GM12865 (cell line): ENCODE data around the gene CCDC126.

Source experiments
- DNase-seq: peaks from one replicate; pipeline ENCODE4 v3.0.0; 2010; ENCODE audit warnings: low read depth
- H3K4me3 ChIP-seq: 2 replicates; pipeline ENCODE4 v1.5.1; 2011; ENCODE audit warnings: mild to moderate bottlenecking, low read depth, low read length, control low read depth
- TF ChIP-seq, protein P1 (sequence below): IDR thresholded peaks from 2 replicates; pipeline ENCODE4 v1.5.1; 2011; ENCODE audit warnings: low read length, control low read depth, low read depth, inconsistent platforms; ENCODE audit not compliant: insufficient read depth; ENCODE audit errors: missing control alignments

The CCDC126 gene

DNA sequence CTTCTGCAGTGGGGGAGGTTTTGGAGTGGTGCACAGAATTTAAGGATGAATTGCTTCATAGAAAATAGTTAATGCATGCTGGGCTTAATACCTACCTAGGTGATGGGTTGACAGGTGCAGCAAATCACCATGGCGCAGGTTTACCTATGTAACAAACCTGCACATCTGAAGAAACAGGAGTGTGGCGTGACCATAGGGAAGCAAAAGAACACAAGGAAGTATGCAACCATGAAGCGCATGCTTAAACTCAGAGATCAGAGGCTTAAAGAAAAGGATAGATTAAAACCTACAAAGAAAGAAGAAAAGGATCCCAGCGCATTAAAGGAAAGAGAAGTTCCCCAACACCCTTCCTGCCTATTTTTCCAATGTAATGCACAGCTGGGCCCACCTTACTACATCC, 22.0 kb downstream of the CCDC126 start:
- no peak for DNase-seq

DNA sequence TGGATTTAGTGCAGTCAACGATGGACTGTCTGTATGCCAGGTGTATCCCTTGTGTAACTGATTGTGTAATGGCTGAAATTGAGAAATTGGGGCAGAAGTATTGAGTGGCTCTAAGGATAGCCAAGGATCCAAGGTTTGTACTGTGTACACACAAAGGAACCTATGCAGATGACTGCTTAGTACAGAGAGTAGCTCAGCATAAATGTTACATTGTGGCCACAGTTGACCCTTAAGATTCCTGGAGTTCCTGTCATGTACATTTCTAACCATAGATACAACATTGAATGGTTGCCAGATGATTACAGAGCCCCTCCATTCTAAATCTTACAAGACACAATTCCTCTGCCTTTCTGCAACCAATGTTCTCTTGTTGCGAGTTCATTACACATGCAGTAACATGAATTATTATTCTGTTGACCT, 25.3 kb downstream of the CCDC126 start:
- TF ChIP-seq, protein P1, sequence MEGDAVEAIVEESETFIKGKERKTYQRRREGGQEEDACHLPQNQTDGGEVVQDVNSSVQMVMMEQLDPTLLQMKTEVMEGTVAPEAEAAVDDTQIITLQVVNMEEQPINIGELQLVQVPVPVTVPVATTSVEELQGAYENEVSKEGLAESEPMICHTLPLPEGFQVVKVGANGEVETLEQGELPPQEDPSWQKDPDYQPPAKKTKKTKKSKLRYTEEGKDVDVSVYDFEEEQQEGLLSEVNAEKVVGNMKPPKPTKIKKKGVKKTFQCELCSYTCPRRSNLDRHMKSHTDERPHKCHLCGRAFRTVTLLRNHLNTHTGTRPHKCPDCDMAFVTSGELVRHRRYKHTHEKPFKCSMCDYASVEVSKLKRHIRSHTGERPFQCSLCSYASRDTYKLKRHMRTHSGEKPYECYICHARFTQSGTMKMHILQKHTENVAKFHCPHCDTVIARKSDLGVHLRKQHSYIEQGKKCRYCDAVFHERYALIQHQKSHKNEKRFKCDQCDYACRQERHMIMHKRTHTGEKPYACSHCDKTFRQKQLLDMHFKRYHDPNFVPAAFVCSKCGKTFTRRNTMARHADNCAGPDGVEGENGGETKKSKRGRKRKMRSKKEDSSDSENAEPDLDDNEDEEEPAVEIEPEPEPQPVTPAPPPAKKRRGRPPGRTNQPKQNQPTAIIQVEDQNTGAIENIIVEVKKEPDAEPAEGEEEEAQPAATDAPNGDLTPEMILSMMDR: no peak
- no peak overlapping the region for H3K4me3 ChIP-seq
- no peak for DNase-seq

More for the DNA sequence above, 22.0 kb downstream of the CCDC126 start:
- no peak overlapping the region for H3K4me3 ChIP-seq
- TF ChIP-seq, protein P1: no peak

DNA sequence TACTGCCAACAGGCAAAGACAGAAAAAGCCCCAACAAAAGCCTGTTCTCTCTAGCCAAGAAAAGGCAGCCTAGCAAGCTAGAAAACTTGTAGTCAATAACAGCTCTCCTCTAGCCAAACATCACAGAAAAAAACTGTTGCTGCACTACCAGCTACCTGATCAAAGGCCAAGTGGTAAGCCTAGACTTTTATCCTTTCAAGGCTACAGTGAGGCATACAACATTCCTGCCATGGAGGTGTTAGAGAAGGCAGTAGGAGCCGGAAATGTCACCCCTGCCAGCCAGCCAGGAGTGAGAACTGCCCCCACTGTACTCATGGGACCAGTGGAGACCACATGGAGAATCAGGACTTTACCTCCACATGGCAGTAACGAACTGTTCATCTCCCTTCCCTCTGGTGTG, 31.2 kb downstream of the CCDC126 start:
- TF ChIP-seq, protein P1: no peak
- no peak overlapping the region for H3K4me3 ChIP-seq
- no peak for DNase-seq

DNA sequence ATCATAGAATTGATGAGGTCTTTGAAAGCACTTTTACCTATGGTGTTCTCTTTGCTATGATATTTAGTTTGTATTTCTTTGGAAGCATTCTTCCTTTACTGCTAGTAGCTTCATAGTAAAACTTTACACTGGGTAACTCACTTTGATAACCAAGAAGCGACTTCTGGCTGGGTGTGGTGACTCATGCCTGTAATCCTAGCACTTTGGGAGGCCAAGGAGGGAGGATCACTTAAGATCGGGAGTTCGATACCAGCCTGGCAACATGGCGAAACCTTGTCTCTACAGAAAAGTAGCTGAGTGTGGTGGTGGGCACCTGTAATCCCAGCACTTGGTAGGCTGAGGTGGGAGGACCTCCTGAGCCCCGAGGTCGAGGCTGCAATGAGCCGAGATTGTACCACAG, 36.2 kb downstream of the CCDC126 start:
- TF ChIP-seq, protein P1: no peak
- no peak for DNase-seq
- H3K4me3 ChIP-seq: no peak overlapping the region

DNA sequence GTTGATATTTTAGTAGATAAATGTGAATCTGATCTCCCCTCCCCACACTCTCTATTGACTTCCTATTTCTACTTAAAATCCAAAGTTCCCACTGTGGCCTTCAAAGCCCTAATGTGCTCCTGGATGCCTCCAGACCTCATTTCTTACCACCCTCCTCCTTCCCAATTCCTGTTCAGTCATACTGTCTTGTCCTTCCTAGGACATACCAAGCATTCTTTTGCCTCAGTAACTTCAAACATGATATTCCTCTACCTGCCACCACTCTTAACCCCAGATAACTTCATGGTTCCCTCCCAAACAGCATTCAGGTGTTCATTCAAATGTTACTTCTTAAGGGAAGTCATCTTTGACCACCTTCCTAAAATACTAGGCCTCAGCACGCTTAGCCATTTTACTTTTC, 48.6 kb downstream of the CCDC126 start:
- TF ChIP-seq, protein P1: no peak
- DNase-seq: no peak
- H3K4me3 ChIP-seq: no peak overlapping the region

DNA sequence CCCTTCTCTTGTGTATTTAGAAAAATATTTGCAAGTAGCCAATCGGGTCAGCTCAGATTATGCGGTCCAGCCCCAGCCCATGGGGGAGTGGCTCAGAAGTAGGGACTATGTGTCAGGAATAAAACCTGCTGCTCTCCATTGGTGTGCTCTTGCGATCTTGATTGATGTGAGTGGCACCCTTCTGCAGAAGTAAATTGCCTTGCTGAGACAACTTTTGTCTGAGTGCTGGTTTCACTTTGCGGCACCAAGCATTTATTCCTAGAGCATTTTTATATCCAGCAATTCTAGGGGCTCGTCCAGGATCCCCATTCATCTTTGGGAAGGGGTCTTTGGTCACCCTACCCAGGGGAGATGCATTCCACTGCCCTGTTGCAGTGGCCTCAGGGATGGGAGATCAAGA, 56.8 kb downstream of the CCDC126 start:
- TF ChIP-seq, protein P1: no peak
- DNase-seq: no peak
- H3K4me3 ChIP-seq: no peak overlapping the region

DNA sequence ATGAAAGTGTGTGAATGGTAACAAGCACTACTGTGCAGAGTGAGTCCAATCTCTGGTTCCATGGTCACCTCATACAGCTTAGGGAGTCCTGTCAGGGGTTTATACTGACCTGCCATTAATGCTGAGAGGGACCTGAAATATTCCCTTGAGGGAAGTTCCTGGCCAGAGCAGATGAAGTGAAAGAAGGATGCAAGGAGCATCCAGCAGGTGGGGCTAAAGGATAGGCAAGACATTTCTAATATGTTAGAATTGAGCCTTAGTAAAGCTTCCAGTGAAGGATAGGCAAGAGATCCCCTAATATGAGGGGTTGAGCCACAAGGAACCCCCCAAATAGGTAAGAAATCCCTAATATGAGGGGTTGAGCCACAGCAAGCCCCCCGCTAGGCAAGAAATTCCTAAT, 57.3 kb downstream of the CCDC126 start:
- H3K4me3 ChIP-seq: no peak overlapping the region
- TF ChIP-seq, protein P1: peak; percentile 6
- DNase-seq: peak; percentile 24
